H1 (cell line): Measurements from ENCODE around the gene XK. TPM values are rescaled to one million over a fixed set of nuclear protein-coding genes. Genes with fewer than 3 reads are reported as not detected.

Source experiments
- CTCF ChIA-PET: fragments of 300-600 bp; sonication (Branson Sonifier 250); formaldehyde crosslinking; loops from one replicate; lab custom pipeline; 2021; ENCODE audit not compliant: partially characterized antibody; lab: Charles Lee
- POLR2A ChIA-PET: fragments of 300-600 bp; sonication (Branson Sonifier 250); formaldehyde crosslinking; loops from one replicate; lab custom pipeline; 2021; ENCODE audit warnings: inconsistent platforms; ENCODE audit not compliant: partially characterized antibody; lab: Charles Lee
- DNase-seq, 2 experiments: peaks; one replicate each; pipeline versions ENCODE4 v3.0.0 to v3.0.0-alpha.2; 2010 to 2022; ENCODE audit warnings: low spot score in 2 of 2, low read depth in 1 of 2, mixed read lengths in 1 of 2
- FAIRE-seq: peaks from 2 replicates; lab custom pipeline; 2011; peaks lifted over from hg19 to GRCh38; lab: Jason Lieb, UNC
- H2AFZ ChIP-seq: 2 replicates; pipeline ENCODE4 v1.8.1; 2012; ENCODE audit warnings: low read length, inconsistent platforms
- H2AK5ac ChIP-seq: 2 replicates; pipeline ENCODE4 v1.6.1; 2013; ENCODE audit warnings: low read depth, low read length
- H2BK120ac ChIP-seq: replicated peaks from 2 replicates; pipeline ENCODE3; 2013; ENCODE audit warnings: low read depth, low read length, inconsistent platforms
- H2BK12ac ChIP-seq: 2 replicates; pipeline ENCODE4 v1.6.1; 2013; ENCODE audit warnings: low read depth, low read length
- H2BK15ac ChIP-seq: 2 replicates; pipeline ENCODE4 v1.6.1; 2013; ENCODE audit warnings: low read length
- H2BK20ac ChIP-seq: 2 replicates; pipeline ENCODE4 v1.6.1; 2013; ENCODE audit warnings: low read length
- H2BK5ac ChIP-seq: 2 replicates; pipeline ENCODE4 v1.6.1; 2013; ENCODE audit warnings: low read depth, low read length
- H3K14ac ChIP-seq: 2 replicates; pipeline ENCODE4 v1.6.1; 2013; ENCODE audit warnings: inconsistent platforms; ENCODE audit not compliant: insufficient read length
- H3K18ac ChIP-seq: 2 replicates; pipeline ENCODE4 v1.6.1; 2013; ENCODE audit warnings: low read length; ENCODE audit errors: extremely low read depth
- H3K23ac ChIP-seq: 2 replicates; pipeline ENCODE4 v1.6.1; 2013; ENCODE audit warnings: inconsistent platforms; ENCODE audit not compliant: insufficient read length
- H3K23me2 ChIP-seq: 2 replicates; pipeline ENCODE4 v1.6.1; 2013; ENCODE audit warnings: low read depth, low read length
- H3K27ac ChIP-seq: 2 replicates; pipeline ENCODE4 v1.6.1; 2011; ENCODE audit warnings: low read depth, low read length, inconsistent platforms
- H3K27me3 ChIP-seq, 4 experiments: replicated peaks in 1 of 4; 1 replicate in 1 of 4; 2 replicates in 3 of 4; pipeline versions ENCODE4 v1.6.1 to v1.8.1; 2011 to 2013; ENCODE audit warnings: low read length in 3 of 4, mild to moderate bottlenecking in 3 of 4, inconsistent platforms in 2 of 4, mixed read lengths in 2 of 4, moderate library complexity in 1 of 4; ENCODE audit not compliant: control insufficient read depth in 3 of 4, insufficient read depth in 3 of 4; ENCODE audit errors: extremely low read depth in 1 of 4
- H3K36me3 ChIP-seq, 4 experiments: 2 replicates each; pipeline versions ENCODE4 v1.6.1 to v1.8.1; 2011 to 2013; ENCODE audit warnings: mild to moderate bottlenecking in 4 of 4, low read length in 3 of 4, moderate library complexity in 2 of 4, control low read depth in 1 of 4, inconsistent platforms in 1 of 4; ENCODE audit not compliant: insufficient read depth in 4 of 4, control insufficient read depth in 2 of 4
- H3K4ac ChIP-seq: replicated peaks from 2 replicates; pipeline ENCODE3; 2013; ENCODE audit warnings: low read length, low read depth, mixed read lengths, inconsistent platforms; ENCODE audit not compliant: insufficient read length
- H3K4me1 ChIP-seq, 4 experiments: replicated peaks in 1 of 4; 1 replicate in 1 of 4; 2 replicates in 3 of 4; pipeline versions ENCODE4 v1.6.1 to v1.8.1; 2011 to 2013; ENCODE audit warnings: low read length in 3 of 4, inconsistent platforms in 2 of 4, mixed read lengths in 1 of 4; ENCODE audit not compliant: insufficient read depth in 4 of 4, control insufficient read depth in 3 of 4
- H3K4me2 ChIP-seq, 2 experiments: 2 replicates each; pipeline versions ENCODE4 v1.6.1 to v1.8.1; 2011 to 2013; ENCODE audit warnings: low read depth in 2 of 2, low read length in 2 of 2, control low read depth in 1 of 2, inconsistent platforms in 1 of 2, mild to moderate bottlenecking in 1 of 2; ENCODE audit not compliant: insufficient read depth in 1 of 2
- H3K4me3 ChIP-seq, 4 experiments: fragments of 200-600, 300-600 bp in 1 of 4; sonication (generic), shearing (Covaris generic), sonication (Bioruptor Twin) in 1 of 4; 2 replicates each; pipeline versions ENCODE4 v1.5.1 to v1.8.1; 2011 to 2016; ENCODE audit warnings: low read length in 4 of 4, low read depth in 3 of 4, control low read depth in 2 of 4, inconsistent platforms in 2 of 4, mild to moderate bottlenecking in 2 of 4, mixed read lengths in 1 of 4, moderate library complexity in 1 of 4; ENCODE audit not compliant: insufficient read depth in 2 of 4; ENCODE audit errors: extremely low read depth in 1 of 4
- H3K56ac ChIP-seq: replicated peaks from 2 replicates; pipeline ENCODE3; 2013; ENCODE audit warnings: low read depth, mild to moderate bottlenecking, mixed read lengths, low read length, inconsistent platforms; ENCODE audit not compliant: insufficient read length
- H3K79me1 ChIP-seq: 2 replicates; pipeline ENCODE4 v1.6.1; 2013; ENCODE audit warnings: low read depth, low read length, control low read depth
- H3K79me2 ChIP-seq, 2 experiments: 2 replicates each; pipeline versions ENCODE4 v1.6.1 to v1.8.1; 2012 to 2013; ENCODE audit warnings: low read length in 2 of 2, mild to moderate bottlenecking in 2 of 2, inconsistent platforms in 1 of 2; ENCODE audit not compliant: insufficient read depth in 2 of 2, control insufficient read depth in 1 of 2
- H3K9ac ChIP-seq, 4 experiments: replicated peaks in 1 of 4; 1 replicate in 1 of 4; 2 replicates in 3 of 4; pipeline versions ENCODE4 v1.6.1 to v1.8.1; 2011 to 2013; ENCODE audit warnings: low read depth in 3 of 4, low read length in 3 of 4, control low read depth in 2 of 4, mild to moderate bottlenecking in 2 of 4, moderate library complexity in 2 of 4, inconsistent platforms in 1 of 4; ENCODE audit errors: extremely low read depth in 1 of 4
- H3K9me3 ChIP-seq, 2 experiments: 2 replicates each; pipeline versions ENCODE4 v1.6.1 to v1.8.1; 2012 to 2013; ENCODE audit warnings: mild to moderate bottlenecking in 2 of 2, moderate library complexity in 2 of 2, control low read depth in 1 of 2, inconsistent platforms in 1 of 2, low read depth in 1 of 2, low read length in 1 of 2, mixed read lengths in 1 of 2; ENCODE audit not compliant: insufficient read depth in 2 of 2
- H4K20me1 ChIP-seq, 2 experiments: replicated peaks in 1 of 2; 2 replicates each; pipeline versions ENCODE3 to v1.8.1; 2011 to 2013; ENCODE audit warnings: inconsistent platforms in 2 of 2, low read length in 2 of 2, mild to moderate bottlenecking in 1 of 2; ENCODE audit not compliant: insufficient read depth in 2 of 2, control insufficient read depth in 1 of 2
- H4K5ac ChIP-seq: 2 replicates; pipeline ENCODE4 v1.6.1; 2013; ENCODE audit warnings: low read length, low read depth, mixed read lengths, inconsistent platforms; ENCODE audit not compliant: insufficient read length
- H4K8ac ChIP-seq: 2 replicates; pipeline ENCODE4 v1.8.0; 2013; ENCODE audit warnings: mild to moderate bottlenecking, moderate library complexity, low read length, inconsistent platforms; ENCODE audit not compliant: insufficient read depth; ENCODE audit errors: extremely low read depth
- H4K91ac ChIP-seq: replicated peaks from 2 replicates; pipeline ENCODE3; 2013; ENCODE audit warnings: low read length, mixed read lengths, inconsistent platforms; ENCODE audit not compliant: insufficient read length
- KDM4A ChIP-seq: IDR thresholded peaks from one replicate; pipeline ENCODE4 v1.7.1; 2012; ENCODE audit warnings: low read depth, mild to moderate bottlenecking, moderate library complexity, low read length, inconsistent platforms; ENCODE audit not compliant: severe bottlenecking
- WGBS, 2 experiments: shearing (Covaris generic) in 1 of 2; methylation state at CpG; one replicate each; pipeline versions ENCODE4 v1.1.6 to v1.1.7; 2013 to 2015; ENCODE audit warnings: low lambda C conversion rate in 2 of 2, mixed read lengths in 2 of 2, inconsistent platforms in 1 of 2, low coverage in 1 of 2, missing lambda C conversion rate in 1 of 2; ENCODE audit not compliant: insufficient replicate concordance in 2 of 2, insufficient coverage in 1 of 2, insufficient read length in 1 of 2; ENCODE audit errors: extremely low coverage in 1 of 2, missing lambda C conversion rate in 1 of 2; 5-methylcytosine and 5-hydroxymethylcytosine counted together
- long read RNA-seq, 2 experiments: library from RNA in 1 of 2; library from capped mRNA in 1 of 2; stranded (forward); transcript quantifications; one replicate each; pipeline ENCODE4 v2.0.0, GENCODE V29; 2021; ENCODE audit warnings: inconsistent platforms in 1 of 2
- polyA minus RNA-seq, 3 experiments: library from RNA; depleted of rRNA, polyadenylated mRNA; stranded (reverse); fragments of >200 nt; gene quantifications; 1 replicate in 2 of 3; 2 replicates in 1 of 3; pipeline ENCODE4 v1.2.3, GENCODE V29; 2011
- polyA plus RNA-seq, 7 experiments: library from polyadenylated mRNA; depleted of rRNA in 3 of 7; stranded (reverse) in 5 of 7; unstranded in 2 of 7; fragments of >200 nt in 5 of 7; fragments of 200-250 nt in 2 of 7; gene quantifications; 1 replicate in 5 of 7; 2 replicates in 1 of 7; 4 replicates in 1 of 7; pipeline versions ENCODE4 v1.2.1 to v1.2.3, GENCODE V29; 2011 to 2013; ENCODE audit warnings: missing spikeins in 2 of 7, mixed read lengths in 2 of 7
- total RNA-seq: library from RNA; stranded (reverse); fragmentation: NEBNext Ultra II Directional; extraction: Animal tissue kit (Norgen Biotek cat#: 25700); gene quantifications from 2 replicates; pipeline ENCODE4 v1.2.1, GENCODE V29; 2021

The XK gene
- 0.84 and 1.1 TPM in 2 replicates for total RNA-seq
- polyA plus RNA-seq (2011; rRNA removed): 0.76 and 0.78 TPM in 2 replicates
- 0.69 TPM for polyA plus RNA-seq (2011; cell fraction: cytosol; rRNA removed)
- polyA plus RNA-seq (2011; cell fraction: nucleus; rRNA removed): 0.64 TPM
- polyA plus RNA-seq (2012, experiment 1 of 2): 0.32 to 0.61 TPM (median 0.51 TPM) in 4 replicates
- 0.07 TPM for polyA plus RNA-seq (2012, experiment 2 of 2)
- 0.81 TPM for polyA plus RNA-seq (2013, experiment 1 of 2)
- polyA plus RNA-seq (2013, experiment 2 of 2): 0.92 TPM
- polyA minus RNA-seq (2011; rRNA and poly(A)+ RNA removed): 1.4 and 1.7 TPM in 2 replicates
- polyA minus RNA-seq (2011; cell fraction: cytosol; rRNA and poly(A)+ RNA removed): 1.0 TPM
- polyA minus RNA-seq (2011; cell fraction: nucleus; rRNA and poly(A)+ RNA removed): 2.3 TPM
- long read RNA-seq, experiment 1, partial matches to known transcripts: 1 of 1 reads
- long read RNA-seq, experiment 1, other reads (novel, unspliced or antisense): 0 of 1 reads
- long read RNA-seq, experiment 2: 0 reads

GRCh38 chrX:37685381-37686359, at the start of gene XK:
TSS of gene XK (plus strand) at chrX:37685791. CDS start at chrX:37685962, 171 bp downstream.
- H3K9ac ChIP-seq: peak within 1 kb of the TSS in 2 of 4 experiments; percentile 20 to 43; a peak in 2 of 7 replicates
- H3K4me2 ChIP-seq: peak within 1 kb of the TSS; percentile 65 to 78
- TF ChIP-seq KDM4A: peak; percentile 69

More at GRCh38 chrX:37685381-37686359, at the start of gene XK:
- H4K5ac ChIP-seq: no peak within 1 kb of the TSS
- no peak within 1 kb of the TSS for H3K14ac ChIP-seq
- no peak within 1 kb of the TSS for H3K27ac ChIP-seq
- POLR2A ChIA-PET: no interaction called here
- H2BK20ac ChIP-seq: no peak within 1 kb of the TSS
- H4K91ac ChIP-seq: peak within 1 kb of the TSS; percentile 74
- CTCF ChIA-PET: interaction anchor here (0.6 kb wide), 1 partner anchor 485 kb away, joined by 4 read pairs; no protein-coding TSS in a partner anchor
- H3K4ac ChIP-seq: no peak within 1 kb of the TSS
- peaks cover 2% of the 10 kb centered on the region; the same call in 1 of the 2 replicates for H3K23me2 ChIP-seq
- peaks cover 0 to 10% (median 8%) of the 10 kb centered on the region in 4 experiments; a peak in 6 of 7 replicates for H3K27me3 ChIP-seq
- peak within 1 kb of the TSS; percentile 29 to 50 (median 37) for H3K4me3 ChIP-seq
- H4K8ac ChIP-seq: peak within 1 kb of the TSS; percentile 85; the same call in 1 of the 2 replicates
- no peak within 1 kb of the TSS for H2BK5ac ChIP-seq
- H3K9me3 ChIP-seq: no peaks in the 10 kb centered on the region
- H3K36me3 ChIP-seq: no peaks in the 10 kb centered on the region
- no peak within 1 kb of the TSS for H3K23ac ChIP-seq
- H3K56ac ChIP-seq: no peak within 1 kb of the TSS
- H3K79me1 ChIP-seq: no peaks in the 10 kb centered on the region
- peak within 1 kb of the TSS; percentile 48 for H3K18ac ChIP-seq
- peaks cover 0 to 6% (median 3%) of the 10 kb centered on the region in 4 experiments; a peak in 5 of 7 replicates for H3K4me1 ChIP-seq
- DNase-seq (peak; percentile 23 to 63), FAIRE-seq (no peak)
- no peaks in the 10 kb centered on the region for H4K20me1 ChIP-seq
- H2BK15ac ChIP-seq: no peak within 1 kb of the TSS
- H2AK5ac ChIP-seq: no peak within 1 kb of the TSS
- WGBS, 2 experiments: 16% methylated on average over 9 of the region's 100 CpGs; no CpG with 5 or more reads in 1 of the 2 experiments
- H2BK120ac ChIP-seq: no peak within 1 kb of the TSS
- no peaks in the 10 kb centered on the region for H3K79me2 ChIP-seq
- no peak within 1 kb of the TSS; the same call in 1 of the 2 replicates for H2BK12ac ChIP-seq
- peak within 1 kb of the TSS; percentile 22; the same call in 1 of the 2 replicates for H2AFZ ChIP-seq
